ENCODE data around the gene NEK10.

- TF ChIP-seq, protein P1, sequence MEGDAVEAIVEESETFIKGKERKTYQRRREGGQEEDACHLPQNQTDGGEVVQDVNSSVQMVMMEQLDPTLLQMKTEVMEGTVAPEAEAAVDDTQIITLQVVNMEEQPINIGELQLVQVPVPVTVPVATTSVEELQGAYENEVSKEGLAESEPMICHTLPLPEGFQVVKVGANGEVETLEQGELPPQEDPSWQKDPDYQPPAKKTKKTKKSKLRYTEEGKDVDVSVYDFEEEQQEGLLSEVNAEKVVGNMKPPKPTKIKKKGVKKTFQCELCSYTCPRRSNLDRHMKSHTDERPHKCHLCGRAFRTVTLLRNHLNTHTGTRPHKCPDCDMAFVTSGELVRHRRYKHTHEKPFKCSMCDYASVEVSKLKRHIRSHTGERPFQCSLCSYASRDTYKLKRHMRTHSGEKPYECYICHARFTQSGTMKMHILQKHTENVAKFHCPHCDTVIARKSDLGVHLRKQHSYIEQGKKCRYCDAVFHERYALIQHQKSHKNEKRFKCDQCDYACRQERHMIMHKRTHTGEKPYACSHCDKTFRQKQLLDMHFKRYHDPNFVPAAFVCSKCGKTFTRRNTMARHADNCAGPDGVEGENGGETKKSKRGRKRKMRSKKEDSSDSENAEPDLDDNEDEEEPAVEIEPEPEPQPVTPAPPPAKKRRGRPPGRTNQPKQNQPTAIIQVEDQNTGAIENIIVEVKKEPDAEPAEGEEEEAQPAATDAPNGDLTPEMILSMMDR (IDR thresholded peaks at IDR 0.05), result no peak
- no peak for TF ChIP-seq REST (IDR thresholded peaks at IDR 0.05; ENCODE audit: insufficient read depth in 1 of 2, low read depth in 2 of 2, low read length in 1 of 2)
Measured at GRCh38 chr3:27340534-27340933, 28.6 kb downstream of the NEK10 start.

Measured in Panc1 (cell line).